Activated naive CD4-positive, alpha-beta T cell treated with anti-CD3 and anti-CD28 coated beads for 36 hours (primary cell): ENCODE data around the gene DLEC1. TPM values are rescaled to one million over a fixed set of nuclear protein-coding genes. Genes with fewer than 3 reads are reported as not detected.

ENCODE experiments used
- CTCF ChIA-PET: fragments of 350-600 bp; sonication (Branson Sonifier 250); formaldehyde crosslinking; loops from one replicate; lab custom pipeline; 2021; ENCODE audit warnings: antibody characterized with exemption; lab: Charles Lee
- DNase-seq: peaks from one replicate; pipeline ENCODE4 v3.0.0-alpha.2; 2020
- H3K27ac Mint-ChIP-seq: one replicate; pipeline ENCODE4 v1.8.0; 2021; ENCODE audit warnings: mild to moderate bottlenecking, mixed read lengths
- H3K27me3 Mint-ChIP-seq: one replicate; pipeline ENCODE4 v1.8.0; 2021; ENCODE audit warnings: low read depth, mixed read lengths
- H3K36me3 Mint-ChIP-seq: one replicate; pipeline ENCODE4 v1.8.0; 2021; ENCODE audit warnings: low read depth, mixed read lengths
- H3K4me1 Mint-ChIP-seq: one replicate; pipeline ENCODE4 v1.8.0; 2021; ENCODE audit warnings: low read depth, mixed read lengths
- H3K4me3 Mint-ChIP-seq: one replicate; pipeline ENCODE4 v1.8.0; 2021; ENCODE audit warnings: mild to moderate bottlenecking, moderate library complexity, mixed read lengths
- H3K9me3 Mint-ChIP-seq: one replicate; pipeline ENCODE4 v1.8.0; 2021; ENCODE audit warnings: mixed read lengths
- intact Hi-C: fragments of 100-400 bp; cut with micrococcal nuclease; formaldehyde crosslinking; loops from one replicate; pipeline ENCODE4 v1.15.1; 2023
- total RNA-seq, 2 experiments: library from RNA; stranded (reverse); gene quantifications; one replicate each; pipeline ENCODE4 v1.2.3, GENCODE V29; 2021

DLEC1 gene
- total RNA-seq, 2 experiments from 2014 or later = 0.17 to 0.19 TPM

- Mint-ChIP-seq H3K27ac (peak overlapping the region; percentile 93), H3K4me3 (peak overlapping the region; percentile 95), H3K4me1 (peaks cover 48% of the 10 kb centered on the region), H3K27me3 (no peaks in the 10 kb centered on the region), H3K9me3 (no peaks in the 10 kb centered on the region), H3K36me3 (peaks cover 28% of the 10 kb centered on the region)
- intact Hi-C loops = loop anchor here (1.0 to 2.0 kb wide), 3 partner anchors 141 to 1003 kb away; partner anchors contain the start of genes EPM2AIP1 and MLH1
- CTCF ChIA-PET = interaction anchor here (0.5 to 1.9 kb wide), 15 partner anchors 9 to 813 kb away, joined by 3 to 18 read pairs (median 3); partner anchors contain the start of genes DLEC1, EXOG and XYLB
- DNase-seq = peak; percentile 45
Measured at GRCh38 chr3:37995652-37996641, 43.1 kb upstream of the DLEC1 start.

DNA sequence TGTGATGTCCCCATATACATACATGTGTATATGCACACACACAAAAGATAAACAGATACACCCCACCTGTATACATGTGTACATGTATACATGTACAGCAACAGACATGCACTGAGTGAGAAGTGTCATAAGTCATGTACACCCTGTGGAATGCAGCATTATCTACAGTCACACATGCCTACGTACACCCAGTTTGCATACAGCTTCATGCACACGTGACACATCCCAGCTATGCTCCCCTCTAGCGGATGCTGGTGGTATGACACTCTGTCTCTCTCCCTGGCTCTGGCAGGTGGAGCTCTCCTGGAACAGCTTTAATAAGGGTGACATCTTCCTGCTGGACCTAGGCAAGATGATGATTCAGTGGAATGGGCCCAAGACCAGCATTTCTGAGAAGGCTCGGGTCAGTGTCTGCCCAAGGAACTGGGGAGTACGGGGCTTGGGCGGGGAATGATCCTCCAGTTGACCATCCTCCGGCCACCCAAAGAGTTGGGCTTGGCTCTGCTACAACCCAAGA is 42.2 kb upstream of the DLEC1 start:
- Mint-ChIP-seq H3K9me3 (no peaks in the 10 kb centered on the region), H3K36me3 (peaks cover 28% of the 10 kb centered on the region), H3K27ac (peak overlapping the region; percentile 93), H3K4me3 (no peak overlapping the region), H3K27me3 (no peaks in the 10 kb centered on the region), H3K4me1 (peaks cover 48% of the 10 kb centered on the region)
- DNase-seq = peak; percentile 94
- intact Hi-C loops = loop anchor here (1.0 kb wide), 3 partner anchors 23 to 142 kb away; partner anchors contain the start of gene DLEC1
- CTCF ChIA-PET = interaction anchor here (0.5 to 1.9 kb wide), 17 partner anchors 10 to 814 kb away, joined by 3 to 18 read pairs (median 3); partner anchors contain the start of genes DLEC1, EXOG and XYLB

- DNase-seq = no peak
- H3K36me3 Mint-ChIP-seq = peaks cover 29% of the 10 kb centered on the region
- no peak overlapping the region for H3K4me3 Mint-ChIP-seq
- peaks cover 48% of the 10 kb centered on the region for H3K4me1 Mint-ChIP-seq
- intact Hi-C loops = loop anchor here (1.0 kb wide), 2 partner anchors 23 to 42 kb away; partner anchors contain the start of gene DLEC1
- H3K27me3 Mint-ChIP-seq = no peaks in the 10 kb centered on the region
- H3K27ac Mint-ChIP-seq = no peak overlapping the region
- CTCF ChIA-PET = interaction anchor here (0.6 to 1.9 kb wide), 17 partner anchors 11 to 662 kb away, joined by 3 to 18 read pairs (median 3); partner anchors contain the start of genes DLEC1, EXOG and XYLB
- no peaks in the 10 kb centered on the region for H3K9me3 Mint-ChIP-seq
Measured at GRCh38 chr3:37997342-37997741, 41.7 kb upstream of the DLEC1 start.

- H3K4me1 Mint-ChIP-seq = peaks cover 48% of the 10 kb centered on the region
- H3K4me3 Mint-ChIP-seq = peak overlapping the region; percentile 80
- no peaks in the 10 kb centered on the region for H3K27me3 Mint-ChIP-seq
Measured at GRCh38 chr3:37997791-37998370, 41.1 kb upstream of the DLEC1 start.

DNA sequence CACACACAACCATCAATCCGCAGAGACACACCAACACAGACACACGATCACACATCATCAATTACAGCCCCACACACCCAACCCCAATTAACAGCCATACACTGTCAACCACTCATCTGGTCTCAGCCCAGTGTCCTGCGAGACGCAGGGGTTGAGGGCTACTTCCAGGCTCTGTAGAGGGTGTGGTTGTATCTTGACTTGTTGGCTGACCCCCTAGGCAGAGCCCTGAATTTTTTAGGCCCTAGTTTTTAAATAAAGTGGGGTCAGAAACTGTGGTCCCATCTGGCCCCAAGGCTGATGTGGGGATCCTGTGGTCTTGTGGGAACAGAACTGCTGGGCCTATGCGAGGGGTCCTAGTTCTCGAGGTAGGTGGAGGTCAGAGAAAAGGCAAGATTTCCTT is 39.2 kb upstream of the DLEC1 start:
- Mint-ChIP-seq H3K4me1 (peaks cover 48% of the 10 kb centered on the region), H3K27me3 (no peaks in the 10 kb centered on the region), H3K9me3 (no peaks in the 10 kb centered on the region), H3K27ac (no peak overlapping the region), H3K4me3 (no peak overlapping the region), H3K36me3 (peaks cover 35% of the 10 kb centered on the region)
- CTCF ChIA-PET = no interaction called here
- intact Hi-C loops = no loop called here
- no peak for DNase-seq

More at GRCh38 chr3:37997791-37998370, 41.1 kb upstream of the DLEC1 start:
- no peaks in the 10 kb centered on the region for H3K9me3 Mint-ChIP-seq
- CTCF ChIA-PET = interaction anchor here (1.1 to 1.9 kb wide), 10 partner anchors 18 to 349 kb away, joined by 3 to 18 read pairs (median 4); partner anchors contain the start of genes DLEC1 and XYLB
- H3K27ac Mint-ChIP-seq = peak overlapping the region; percentile 88
- intact Hi-C loops = loop anchor here (1.0 kb wide), 2 partner anchors 24 to 41 kb away; partner anchors contain the start of gene DLEC1
- no peak for DNase-seq
- H3K36me3 Mint-ChIP-seq = peaks cover 31% of the 10 kb centered on the region

GRCh38 chr3:38000242-38000916 is 38.6 kb upstream of the DLEC1 start:
- no peak overlapping the region for H3K27ac Mint-ChIP-seq
- H3K9me3 Mint-ChIP-seq = no peaks in the 10 kb centered on the region

GRCh38 chr3:38000965-38001455 is 38.0 kb upstream of the DLEC1 start:
- peaks cover 26% of the 10 kb centered on the region for H3K36me3 Mint-ChIP-seq
- CTCF ChIA-PET = interaction anchor here (1.2 to 4.0 kb wide), 2 partner anchors 27 to 480 kb away, joined by 3 to 35 read pairs; no protein-coding TSS in a partner anchor
- intact Hi-C loops = no loop called here
- no peak for DNase-seq
- H3K27ac Mint-ChIP-seq = no peak overlapping the region
- H3K4me1 Mint-ChIP-seq = peaks cover 37% of the 10 kb centered on the region
- no peaks in the 10 kb centered on the region for H3K27me3 Mint-ChIP-seq
- no peak overlapping the region for H3K4me3 Mint-ChIP-seq
- no peaks in the 10 kb centered on the region for H3K9me3 Mint-ChIP-seq

More at GRCh38 chr3:38000242-38000916, 38.6 kb upstream of the DLEC1 start:
- CTCF ChIA-PET = interaction anchor here (1.2 to 4.0 kb wide), 2 partner anchors 26 to 480 kb away, joined by 3 to 35 read pairs; no protein-coding TSS in a partner anchor
- no peak overlapping the region for H3K4me3 Mint-ChIP-seq
- no peak for DNase-seq
- peaks cover 32% of the 10 kb centered on the region for H3K36me3 Mint-ChIP-seq
- intact Hi-C loops = no loop called here
- H3K27me3 Mint-ChIP-seq = no peaks in the 10 kb centered on the region
- H3K4me1 Mint-ChIP-seq = peaks cover 43% of the 10 kb centered on the region

DNA sequence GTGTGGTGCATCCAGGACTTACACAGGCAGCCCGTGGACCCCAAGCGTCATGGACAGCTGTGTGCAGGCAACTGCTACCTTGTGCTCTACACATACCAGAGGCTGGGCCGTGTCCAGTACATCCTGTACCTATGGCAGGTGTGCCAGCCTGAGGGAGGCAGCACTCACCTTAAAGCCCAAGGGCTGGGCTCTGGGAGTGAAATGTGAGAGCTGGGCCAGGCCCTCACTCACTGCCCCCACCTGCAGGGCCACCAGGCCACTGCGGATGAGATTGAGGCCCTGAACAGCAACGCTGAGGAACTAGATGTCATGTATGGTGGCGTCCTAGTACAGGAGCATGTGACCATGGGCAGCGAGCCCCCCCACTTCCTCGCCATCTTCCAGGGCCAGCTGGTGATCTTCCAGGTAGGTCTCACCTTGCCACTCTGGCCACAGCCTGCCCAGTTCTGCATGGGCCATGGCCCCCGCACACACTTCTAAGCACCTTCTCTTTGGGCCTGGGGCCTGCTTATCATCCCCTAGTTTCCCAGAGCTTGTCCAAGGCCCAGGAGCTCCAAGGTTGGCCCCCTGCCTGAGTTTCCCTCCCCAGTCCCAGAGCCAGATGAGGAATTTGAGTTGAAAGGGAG is 37.4 kb upstream of the DLEC1 start:
- Mint-ChIP-seq H3K9me3 (no peaks in the 10 kb centered on the region), H3K27ac (no peak overlapping the region), H3K4me3 (no peak overlapping the region), H3K4me1 (peaks cover 31% of the 10 kb centered on the region), H3K36me3 (peaks cover 22% of the 10 kb centered on the region), H3K27me3 (no peaks in the 10 kb centered on the region)
- CTCF ChIA-PET = interaction anchor here (0.6 to 4.0 kb wide), 3 partner anchors 27 to 479 kb away, joined by 3 to 35 read pairs (median 4); no protein-coding TSS in a partner anchor
- intact Hi-C loops = no loop called here
- no peak for DNase-seq

GRCh38 chr3:38002291-38002876 is 36.6 kb upstream of the DLEC1 start:
- CTCF ChIA-PET = interaction anchor here (0.6 to 4.0 kb wide), 2 partner anchors 28 to 153 kb away, joined by 4 to 35 read pairs; no protein-coding TSS in a partner anchor
- no peak overlapping the region for H3K27ac Mint-ChIP-seq
- no peaks in the 10 kb centered on the region for H3K9me3 Mint-ChIP-seq
- peaks cover 18% of the 10 kb centered on the region for H3K36me3 Mint-ChIP-seq
- intact Hi-C loops = no loop called here
- H3K27me3 Mint-ChIP-seq = no peaks in the 10 kb centered on the region
- no peak overlapping the region for H3K4me3 Mint-ChIP-seq
- DNase-seq = no peak
- H3K4me1 Mint-ChIP-seq = peaks cover 23% of the 10 kb centered on the region

GRCh38 chr3:38002940-38003339 is 36.1 kb upstream of the DLEC1 start:
- Mint-ChIP-seq H3K27me3 (no peaks in the 10 kb centered on the region), H3K4me3 (no peak overlapping the region), H3K27ac (peak overlapping the region; percentile 70), H3K4me1 (peaks cover 20% of the 10 kb centered on the region), H3K9me3 (no peaks in the 10 kb centered on the region), H3K36me3 (peaks cover 18% of the 10 kb centered on the region)
- CTCF ChIA-PET = interaction anchor here (1.0 to 4.0 kb wide), 6 partner anchors 9 to 149 kb away, joined by 3 to 35 read pairs (median 6); no protein-coding TSS in a partner anchor
- intact Hi-C loops = loop anchor here (1.0 kb wide), 1 partner anchor 29 kb away; no protein-coding TSS in a partner anchor
- DNase-seq = no peak
